SIG-M5 (cell line): ENCODE data around the gene MT3.
"Not testable (repeated sequence)": the region's sequence is repeated elsewhere in the genome, so short reads cannot be mapped to it uniquely, and the experiment has no call there.

Source experiments
- DNase-seq: peaks from one replicate; lab custom pipeline; 2025; lab: John Stamatoyannopoulos, UW

MT3 gene

DNA sequence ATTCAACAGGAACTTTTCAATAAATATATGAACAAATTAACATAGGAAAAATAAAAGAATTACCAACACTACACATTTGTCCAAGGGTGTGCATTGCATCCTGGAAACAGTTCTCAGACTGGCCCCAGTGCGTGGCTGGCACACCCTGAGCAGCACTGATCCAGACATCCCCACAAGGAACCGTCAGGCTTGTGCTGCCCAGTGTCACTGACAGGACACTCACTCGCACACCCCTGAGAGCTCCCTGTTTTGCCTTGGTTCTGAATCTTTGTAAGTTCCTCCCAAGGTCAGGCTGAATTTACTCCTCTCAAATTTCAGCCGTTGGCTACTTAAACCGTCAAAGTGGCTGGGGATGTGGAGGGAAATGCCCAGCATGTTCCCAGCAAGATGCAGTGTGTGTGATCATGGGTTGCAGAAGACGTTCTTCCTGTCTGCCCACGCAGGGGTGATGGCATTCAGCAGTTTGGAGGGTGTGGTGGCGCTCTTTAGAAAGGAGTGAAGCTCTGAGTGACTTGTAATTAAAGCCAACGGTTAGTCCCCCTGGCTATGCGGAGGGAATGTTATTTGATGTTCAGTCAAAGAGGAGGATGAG is 20.8 kb downstream of the MT3 start:
- DNase-seq, result no peak

DNA sequence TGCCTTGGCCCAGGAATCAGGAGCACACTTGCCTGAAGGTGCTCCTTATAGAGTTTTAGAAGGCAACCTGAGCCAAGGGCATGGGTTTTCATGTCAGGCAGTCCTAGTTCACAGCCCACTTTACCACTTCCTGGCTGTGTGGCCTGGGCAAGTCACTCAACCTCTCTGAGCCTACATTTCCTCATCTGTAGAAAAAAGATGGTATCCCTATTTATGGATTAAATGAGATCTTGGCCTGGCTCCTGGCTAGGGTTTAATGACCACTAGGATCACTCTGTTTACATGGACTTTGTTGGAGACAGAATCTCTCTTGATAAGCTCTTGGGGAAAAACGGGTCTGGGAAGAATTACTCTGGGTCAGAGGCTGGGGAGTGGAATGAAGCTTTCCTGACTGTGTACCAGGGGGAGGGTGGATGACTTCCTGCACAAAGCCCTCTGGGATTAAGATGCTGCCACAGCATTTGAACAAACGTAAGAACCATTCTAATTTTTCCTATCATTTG is 21.3 kb downstream of the MT3 start:
- DNase-seq, result no peak

DNA sequence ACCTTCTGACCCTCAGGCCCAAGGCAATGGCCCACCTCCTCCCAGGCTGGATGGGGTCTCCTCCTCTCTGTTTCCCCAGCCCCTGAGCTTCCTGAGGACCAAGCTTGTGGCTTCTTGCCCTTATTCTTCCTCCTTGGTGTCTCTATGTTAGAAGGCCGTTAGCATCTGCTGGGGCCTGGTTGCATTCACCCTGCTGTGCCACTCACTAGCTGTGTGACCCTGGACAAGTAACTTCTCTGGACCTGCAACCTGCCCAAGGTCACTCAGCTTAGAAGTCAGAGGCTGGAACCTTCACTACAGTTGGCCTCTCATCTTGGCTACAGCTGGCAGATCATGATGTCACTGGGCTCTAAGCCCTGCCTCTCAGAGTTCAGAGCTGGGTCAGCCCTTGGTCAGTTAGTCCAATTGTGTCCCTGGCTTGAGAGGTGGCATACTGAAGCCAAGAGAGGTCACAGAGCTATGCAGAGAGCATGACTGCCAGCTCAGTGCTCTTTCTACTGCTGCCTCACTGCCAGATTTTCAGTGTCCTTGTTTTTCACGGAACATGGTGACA is 22.0 kb downstream of the MT3 start:
- DNase-seq, result no peak

DNA sequence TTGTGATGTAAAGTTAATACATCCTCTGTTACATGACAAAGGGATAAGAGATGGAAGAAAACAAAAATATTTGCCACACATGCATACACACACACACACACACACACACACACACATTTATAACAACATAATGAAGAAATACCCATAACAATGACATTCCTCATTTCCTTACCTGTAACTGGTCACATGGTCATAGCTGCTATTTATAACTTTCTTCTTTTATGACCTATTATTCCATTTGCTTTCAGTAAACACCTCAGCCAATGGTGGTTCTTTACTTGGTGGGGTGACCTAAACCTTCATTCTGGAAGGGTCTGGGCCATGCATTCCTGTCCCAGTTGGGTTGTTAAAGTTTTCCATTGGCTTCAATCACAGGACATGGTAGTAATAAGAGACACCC is 24.4 kb downstream of the MT3 start:
- no peak for DNase-seq

DNA sequence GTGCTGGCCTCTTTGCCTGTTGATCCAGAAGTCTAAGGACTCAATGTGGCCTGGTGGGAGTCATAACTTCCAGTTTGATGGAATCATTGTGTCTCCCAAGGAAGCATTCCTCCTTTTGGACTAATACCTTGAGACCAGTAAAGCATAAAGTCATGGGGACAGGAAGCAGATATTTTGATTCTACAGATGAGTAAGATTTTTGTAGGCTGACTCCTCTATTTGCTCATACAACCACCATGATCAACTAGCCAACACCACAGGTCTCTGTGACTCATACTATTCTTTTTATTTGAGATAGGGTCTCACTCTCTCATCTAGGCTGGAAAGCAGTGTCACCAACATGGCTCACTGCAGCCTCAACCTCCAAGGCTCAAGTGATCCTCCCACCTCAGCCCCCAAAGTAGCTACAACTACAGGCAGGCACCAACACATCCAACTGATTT is 25.2 kb downstream of the MT3 start:
- DNase-seq, result no peak

DNA sequence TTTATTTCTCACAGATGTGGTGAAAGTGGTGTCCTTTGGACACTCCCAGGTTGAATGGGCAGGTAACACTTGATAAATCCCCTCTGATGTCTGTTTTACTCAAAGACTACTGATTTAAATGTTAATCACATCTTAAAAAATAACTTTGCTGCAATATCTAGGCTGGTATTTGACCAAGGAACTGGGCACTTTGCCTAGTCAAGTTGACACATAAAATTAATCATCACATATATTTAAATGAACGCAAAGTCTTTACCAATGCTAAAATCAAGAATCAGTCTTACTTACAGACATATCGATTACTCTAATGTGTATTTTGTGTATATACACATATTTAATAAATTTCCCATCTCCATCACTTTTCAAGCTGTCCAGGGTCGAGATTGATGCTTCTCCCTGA is 26.0 kb downstream of the MT3 start:
- DNase-seq, result no peak

DNA sequence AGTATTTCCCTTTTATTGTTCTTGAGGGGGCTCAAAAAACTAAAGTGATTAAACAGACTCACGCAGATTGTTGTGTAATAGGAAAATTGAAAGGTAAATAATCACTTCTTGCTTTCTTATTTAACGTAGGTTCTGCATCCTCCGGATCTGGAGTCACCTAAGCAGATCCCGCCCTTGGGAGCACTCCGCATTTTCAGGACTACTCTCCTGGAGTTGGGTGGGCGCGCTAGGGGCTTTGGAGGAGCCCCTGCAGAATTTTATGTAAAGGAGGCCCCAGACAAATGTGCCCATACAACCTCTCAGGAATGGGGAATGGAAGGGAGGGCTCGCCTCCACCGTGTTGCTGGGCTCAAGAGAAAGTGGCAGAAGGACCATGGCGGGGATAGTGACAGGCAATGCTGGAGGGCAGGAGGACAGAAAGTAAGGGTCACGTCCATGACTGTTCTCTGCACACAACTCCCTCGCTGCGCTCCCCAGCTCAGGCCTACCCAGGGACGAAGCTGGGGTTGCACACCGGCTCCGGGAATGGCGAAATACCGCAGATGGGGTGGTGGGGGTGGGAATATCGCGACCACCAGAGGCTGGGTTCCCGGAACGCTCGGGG is 27.4 kb downstream of the MT3 start:
- no peak for DNase-seq

DNA sequence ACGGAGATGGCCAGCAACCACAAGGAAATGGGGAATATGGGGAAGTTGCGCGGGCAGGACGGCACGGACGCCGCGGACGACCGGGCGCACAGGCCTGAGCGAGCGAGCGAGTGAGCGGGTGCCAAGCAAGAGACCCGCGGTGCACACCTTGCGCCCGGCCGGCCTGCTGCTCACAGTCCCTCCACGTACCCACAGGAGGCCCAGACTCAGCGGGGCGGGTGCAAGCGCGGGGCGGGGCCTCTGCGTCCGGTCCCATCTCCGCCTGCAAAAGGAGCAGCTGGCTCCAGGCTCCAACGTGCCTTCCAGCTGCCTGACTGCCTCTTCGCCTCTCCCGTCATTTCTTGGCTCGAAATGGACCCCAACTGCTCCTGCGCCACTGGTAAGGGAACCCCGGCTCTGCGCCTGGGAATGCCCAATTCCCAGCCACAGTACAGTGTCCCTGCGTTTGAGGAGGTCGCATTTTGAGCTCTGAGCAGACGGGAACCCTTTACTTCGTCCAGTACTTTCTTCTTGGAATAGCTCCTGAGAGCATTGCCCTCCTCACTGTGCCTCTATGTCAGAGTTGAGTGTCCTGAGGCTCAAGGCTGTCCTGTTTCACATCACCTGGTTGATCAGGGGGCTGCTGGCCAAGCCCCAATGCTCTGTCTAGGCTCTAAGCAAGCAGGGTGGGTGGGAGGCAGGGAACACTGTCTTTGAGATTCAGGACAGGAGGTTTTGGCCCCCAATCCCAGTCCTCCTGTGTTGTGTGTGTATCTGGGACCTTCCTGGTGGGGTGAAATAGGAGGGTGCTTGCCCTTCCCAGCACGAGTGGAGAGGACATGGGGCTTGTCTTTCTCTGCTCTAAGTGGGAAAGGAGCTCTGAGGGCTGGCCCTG is 28.1 kb downstream of the MT3 start:
- DNase-seq, result no peak

DNA sequence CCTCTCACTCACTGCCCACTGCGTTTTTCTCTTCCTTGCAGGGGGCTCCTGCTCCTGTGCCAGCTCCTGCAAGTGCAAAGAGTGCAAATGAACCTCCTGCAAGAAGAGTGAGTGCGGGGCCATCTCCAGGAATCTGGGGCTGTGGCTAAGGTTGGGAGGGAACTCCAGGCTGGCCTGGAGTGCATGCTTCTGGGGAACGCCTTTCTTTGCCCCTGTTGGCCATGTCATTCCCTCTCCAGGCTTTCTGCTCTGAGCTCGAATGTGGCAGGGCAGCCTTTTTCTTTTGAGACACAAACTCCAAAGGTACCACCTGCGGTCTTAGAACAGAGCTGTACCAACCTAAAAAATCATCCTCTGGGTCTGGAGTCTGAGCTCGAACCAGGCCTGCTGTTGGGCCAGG is 28.8 kb downstream of the MT3 start:
- no peak for DNase-seq

DNA sequence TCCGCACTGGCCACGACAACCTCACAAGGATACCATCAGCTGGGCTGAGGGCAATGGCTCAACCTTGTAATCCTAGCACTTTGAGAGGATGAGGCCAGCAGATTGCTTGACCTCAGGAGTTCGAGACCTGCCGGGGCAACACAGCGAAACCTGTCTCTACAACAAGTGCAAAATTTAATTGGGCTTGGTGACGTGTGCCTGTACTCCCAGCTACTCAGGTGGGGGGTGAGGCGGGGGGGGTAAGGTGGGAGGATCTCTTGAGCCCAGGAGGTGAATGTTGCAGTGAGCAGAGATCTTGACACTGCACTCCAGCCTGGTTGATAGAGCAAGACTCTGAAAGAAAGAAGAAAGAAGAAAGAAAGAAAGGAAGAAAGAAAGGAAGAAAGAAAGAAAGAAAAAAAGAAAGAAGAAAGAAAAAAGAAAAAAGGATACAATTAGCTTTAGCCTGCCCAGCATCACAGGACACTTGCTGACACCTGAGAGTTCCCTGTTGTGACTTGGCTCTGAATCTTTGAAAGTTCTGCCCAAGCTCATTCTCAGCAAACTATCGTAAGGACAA is 31.1 kb downstream of the MT3 start:
- DNase-seq, result no peak

DNA sequence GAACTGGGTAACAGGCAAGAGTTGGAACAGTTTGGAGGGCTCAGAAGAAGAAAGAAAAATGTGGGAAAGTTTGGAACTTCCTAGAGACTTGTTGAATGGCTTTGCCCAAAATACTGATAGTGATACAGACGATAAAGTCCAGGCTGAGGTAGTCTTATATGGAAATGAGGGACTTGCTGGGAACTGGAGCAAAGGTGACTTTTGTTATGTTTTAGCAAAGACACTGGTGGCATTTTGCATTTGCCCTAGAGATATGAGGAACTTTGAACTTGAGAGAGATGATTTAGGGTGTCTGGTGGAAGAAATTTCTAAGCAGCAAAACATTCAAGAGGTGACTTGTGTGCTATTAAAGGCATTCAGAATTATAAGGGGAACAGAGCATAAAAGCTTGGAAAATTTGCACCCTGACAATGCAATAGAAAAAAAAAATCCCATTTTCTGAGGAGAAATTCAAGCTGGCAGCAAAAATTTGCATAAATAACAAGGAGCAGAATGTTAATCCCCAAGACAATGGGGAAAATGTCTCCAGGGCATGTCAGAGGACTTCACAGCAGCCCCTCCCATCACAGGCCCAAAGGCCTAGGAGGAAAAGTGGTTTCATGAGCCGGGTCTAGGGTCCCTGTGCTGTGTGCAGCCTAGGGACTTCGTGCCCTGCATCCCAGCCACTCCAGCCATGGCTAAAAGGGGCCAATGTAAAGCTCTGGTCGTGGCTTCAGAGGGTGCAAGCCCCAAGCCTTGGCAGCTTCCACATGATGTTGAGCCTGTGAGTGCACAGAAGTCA is 32.5 kb downstream of the MT3 start:
- DNase-seq, result not testable (repeated sequence)

DNA sequence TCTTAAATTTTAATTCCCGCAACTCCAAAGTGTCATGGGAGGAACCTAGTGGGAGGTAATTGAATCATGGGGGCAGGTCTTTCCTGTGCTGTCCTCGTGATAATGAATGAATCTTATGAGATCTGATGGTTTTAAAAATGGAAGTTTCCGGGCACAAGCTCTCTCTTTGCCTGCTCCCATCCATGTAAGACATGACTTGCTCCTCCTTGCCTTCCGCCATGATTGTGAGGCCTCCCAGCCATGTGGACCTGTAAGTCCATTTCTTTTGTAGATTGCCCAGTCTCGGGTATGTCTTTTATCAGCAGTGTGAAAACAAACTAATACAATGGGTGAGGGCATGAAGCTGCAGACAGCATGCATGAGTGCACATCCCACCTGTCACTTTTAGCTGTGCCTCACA is 33.9 kb downstream of the MT3 start:
- DNase-seq, result not testable (repeated sequence)

DNA sequence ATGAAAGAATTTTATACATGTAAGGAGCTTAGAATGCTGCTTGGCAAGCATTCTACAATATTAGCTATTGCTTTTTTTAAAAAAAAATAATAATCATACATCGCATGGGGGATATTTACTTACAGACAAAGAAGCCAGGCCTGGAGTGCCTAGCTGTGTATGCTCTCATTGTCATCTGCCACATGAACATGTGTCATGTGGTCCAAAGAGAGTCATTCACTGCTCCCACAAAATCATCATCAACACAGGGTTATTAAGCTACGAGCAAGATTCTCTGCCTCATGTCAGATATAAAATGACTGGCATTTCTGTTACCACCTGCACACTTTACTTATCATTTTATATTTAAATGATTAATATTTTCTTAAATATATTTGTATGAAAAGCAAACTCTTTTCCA is 34.3 kb downstream of the MT3 start:
- no peak for DNase-seq

DNA sequence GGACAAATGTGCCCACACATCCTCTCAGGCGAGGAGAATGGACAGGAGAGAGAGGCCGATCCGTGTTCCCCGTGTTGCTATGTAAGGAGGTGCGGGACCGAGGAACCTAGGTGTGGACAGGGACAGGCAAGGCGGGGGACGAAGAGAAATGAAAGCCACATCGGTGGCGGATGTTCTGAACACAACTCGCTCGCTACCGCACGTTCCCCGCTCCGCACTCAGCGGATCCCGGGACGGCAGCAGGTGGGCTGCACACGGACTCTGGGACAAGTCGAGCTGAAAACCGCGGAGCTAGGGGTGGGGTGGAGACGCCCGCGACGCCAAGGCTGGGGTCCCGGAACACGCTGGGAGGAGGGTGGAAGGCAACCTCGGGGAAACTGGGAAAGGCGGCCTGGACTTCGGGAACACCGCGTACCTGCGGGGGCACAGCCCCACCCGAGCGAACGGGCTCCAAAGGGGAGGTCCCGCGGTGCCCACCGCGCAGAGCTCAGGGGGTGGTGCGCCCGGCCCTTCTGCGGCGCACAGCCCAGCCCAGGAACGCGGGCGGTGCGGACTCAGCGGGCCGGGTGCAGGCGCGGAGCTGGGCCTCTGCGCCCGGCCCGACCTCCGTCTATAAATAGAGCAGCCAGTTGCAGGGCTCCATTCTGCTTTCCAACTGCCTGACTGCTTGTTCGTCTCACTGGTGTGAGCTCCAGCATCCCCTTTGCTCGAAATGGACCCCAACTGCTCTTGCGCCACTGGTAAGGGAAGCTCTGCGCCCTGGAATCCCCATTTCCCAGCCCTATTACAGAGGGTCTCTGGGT is 36.0 kb downstream of the MT3 start, which contains the start of gene MT1E:
Gene MT1E, plus strand, starts transcription at position 642 of the 803 bp plus-strand sequence. Its CDS starts 71 bp downstream, at position 713.
- DNase-seq, result no peak

DNA sequence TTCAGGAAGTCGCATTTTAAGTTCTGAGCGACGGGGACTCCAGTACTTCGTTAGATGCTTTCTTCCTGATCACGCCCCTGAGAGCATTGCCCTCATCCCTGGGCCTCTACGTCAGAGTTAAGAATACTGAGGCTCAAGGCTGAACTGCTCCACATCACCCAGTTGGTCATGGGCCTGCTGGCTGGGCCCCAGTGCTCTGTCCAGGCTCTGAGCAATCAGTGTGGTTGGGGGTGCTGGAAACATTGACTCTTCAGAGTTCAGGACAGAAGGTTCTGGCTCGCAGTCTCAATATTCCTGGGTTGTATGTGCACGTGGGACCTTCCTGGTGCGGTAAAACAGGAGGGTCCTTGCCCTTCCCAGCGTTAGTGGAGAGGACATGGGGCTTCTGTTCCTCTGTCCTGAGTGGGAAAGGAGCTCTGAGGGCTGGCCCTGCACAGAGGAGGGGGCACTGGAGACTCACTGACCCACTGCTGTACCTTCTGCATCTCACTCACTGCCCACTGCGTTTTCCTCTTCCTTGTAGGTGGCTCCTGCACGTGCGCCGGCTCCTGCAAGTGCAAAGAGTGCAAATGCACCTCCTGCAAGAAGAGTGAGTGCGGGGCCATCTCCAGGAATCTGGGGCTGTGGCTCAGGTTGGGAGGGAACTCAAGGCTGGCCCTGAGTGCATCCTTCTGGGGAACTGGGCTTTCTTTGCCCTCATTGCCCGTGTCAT is 36.8 kb downstream of the MT3 start:
- DNase-seq, result no peak

DNA sequence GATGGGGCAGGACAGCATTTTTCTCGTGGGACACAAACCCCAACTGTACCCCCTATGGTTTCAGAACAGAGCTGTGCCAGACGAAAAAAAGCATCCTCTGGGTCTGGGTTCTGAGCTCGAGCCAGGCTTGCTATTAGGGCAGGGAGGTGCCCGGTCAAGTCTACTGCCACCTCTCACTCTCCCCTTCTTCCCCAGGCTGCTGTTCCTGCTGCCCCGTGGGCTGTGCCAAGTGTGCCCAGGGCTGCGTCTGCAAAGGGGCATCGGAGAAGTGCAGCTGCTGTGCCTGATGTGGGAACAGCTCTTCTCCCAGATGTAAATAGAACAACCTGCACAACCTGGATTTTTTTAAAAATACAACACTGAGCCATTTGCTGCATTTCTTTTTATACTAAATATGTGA is 37.4 kb downstream of the MT3 start:
- DNase-seq, result no peak

DNA sequence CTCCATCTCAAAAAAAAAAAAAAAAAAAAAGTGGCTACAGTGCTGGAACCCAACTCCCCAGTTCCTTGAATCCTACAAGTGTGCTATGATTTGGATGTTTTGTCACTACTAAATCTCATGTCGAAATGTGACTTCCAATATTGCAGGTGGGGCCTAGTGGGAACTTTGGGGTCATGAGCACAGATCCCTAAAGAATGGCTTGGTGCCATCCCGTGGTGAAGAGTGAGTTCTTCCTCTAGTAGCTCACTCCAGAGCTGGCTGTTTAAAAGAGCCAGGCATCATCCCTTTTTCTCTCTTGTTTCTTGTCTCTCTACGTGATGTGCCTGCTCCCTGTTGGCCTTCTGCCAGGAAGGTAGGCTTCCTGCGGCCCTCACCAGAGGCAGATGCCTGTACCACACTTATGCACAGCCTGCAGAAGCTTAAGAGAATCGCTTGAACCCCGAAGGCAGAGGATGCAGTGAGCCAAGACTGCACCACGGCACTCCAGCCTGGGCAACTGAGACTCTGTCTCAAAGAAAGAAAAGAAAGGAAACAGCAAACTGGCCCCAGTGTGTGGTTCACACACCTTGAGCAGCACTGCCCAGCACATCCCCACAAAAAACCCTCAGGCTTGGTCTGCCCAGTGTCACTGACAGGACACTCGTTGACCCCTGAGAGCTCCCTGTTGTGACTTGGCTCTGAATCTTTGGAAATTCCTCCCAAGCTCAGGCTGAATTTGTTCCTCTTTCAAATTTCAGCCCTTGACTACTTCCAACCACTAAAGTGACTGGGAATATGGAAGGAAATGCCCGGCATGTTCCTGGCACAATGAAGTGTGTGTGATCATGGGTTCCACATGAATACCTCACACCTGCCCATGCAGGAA is 39.4 kb downstream of the MT3 start:
- no peak for DNase-seq

DNA sequence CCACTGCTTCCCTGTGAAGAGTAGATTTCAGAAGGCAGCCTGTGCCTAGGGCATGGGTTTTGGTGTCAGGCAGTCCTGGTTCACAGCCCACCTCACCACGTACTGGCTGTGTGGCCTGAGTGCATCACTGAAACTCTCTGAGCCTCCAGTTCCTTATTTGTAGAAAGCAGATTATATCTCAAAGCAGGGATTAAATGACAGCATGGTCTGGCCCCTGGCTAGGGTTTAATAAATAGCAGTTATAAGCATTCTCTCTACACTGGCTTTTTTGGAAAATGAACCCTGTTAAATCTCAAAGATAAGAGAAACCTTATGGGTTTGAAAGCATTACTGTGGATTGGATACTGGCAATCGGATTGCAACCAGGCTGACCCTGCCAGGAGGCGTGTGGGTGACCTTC is 40.2 kb downstream of the MT3 start:
- no peak for DNase-seq

DNA sequence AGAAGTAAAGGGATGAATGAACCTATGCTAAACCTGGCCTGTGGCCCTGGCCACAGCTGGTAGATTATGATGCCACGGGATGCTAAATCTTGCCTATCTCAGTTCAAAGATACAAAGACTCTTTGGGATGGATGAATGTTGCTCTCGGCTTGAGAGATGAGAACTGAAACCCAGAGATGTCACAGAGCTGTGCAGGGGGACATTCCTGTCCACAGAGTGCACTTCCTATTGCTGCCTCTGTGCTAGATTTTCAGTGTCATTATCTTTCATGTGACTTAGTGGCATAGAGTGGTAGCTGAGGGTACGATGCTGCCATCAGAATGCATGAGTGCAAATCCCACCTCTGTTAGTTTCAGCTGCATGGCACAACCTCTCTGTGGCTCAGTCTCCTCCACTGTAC is 40.8 kb downstream of the MT3 start:
- DNase-seq, result no peak
